Activated effector memory CD4-positive, alpha-beta T cell treated with Interleukin-2 at 50 U/mL for 16 hours (primary cell): ENCODE results near the gene MYO1A.
A peak's percentile ranks its signal among the peaks of the same experiment; 100 is the strongest.
"Not testable (repeated sequence)": the region's sequence is repeated elsewhere in the genome, so short reads cannot be mapped to it uniquely, and the experiment has no call there.

Experiments used
- DNase-seq: peaks from one replicate; pipeline ENCODE4 v3.0.0-alpha.2; 2020

MYO1A gene

GRCh38 chr12:56991319-56992246 is 58.3 kb downstream of the MYO1A start:
- DNase-seq: no peak

DNA sequence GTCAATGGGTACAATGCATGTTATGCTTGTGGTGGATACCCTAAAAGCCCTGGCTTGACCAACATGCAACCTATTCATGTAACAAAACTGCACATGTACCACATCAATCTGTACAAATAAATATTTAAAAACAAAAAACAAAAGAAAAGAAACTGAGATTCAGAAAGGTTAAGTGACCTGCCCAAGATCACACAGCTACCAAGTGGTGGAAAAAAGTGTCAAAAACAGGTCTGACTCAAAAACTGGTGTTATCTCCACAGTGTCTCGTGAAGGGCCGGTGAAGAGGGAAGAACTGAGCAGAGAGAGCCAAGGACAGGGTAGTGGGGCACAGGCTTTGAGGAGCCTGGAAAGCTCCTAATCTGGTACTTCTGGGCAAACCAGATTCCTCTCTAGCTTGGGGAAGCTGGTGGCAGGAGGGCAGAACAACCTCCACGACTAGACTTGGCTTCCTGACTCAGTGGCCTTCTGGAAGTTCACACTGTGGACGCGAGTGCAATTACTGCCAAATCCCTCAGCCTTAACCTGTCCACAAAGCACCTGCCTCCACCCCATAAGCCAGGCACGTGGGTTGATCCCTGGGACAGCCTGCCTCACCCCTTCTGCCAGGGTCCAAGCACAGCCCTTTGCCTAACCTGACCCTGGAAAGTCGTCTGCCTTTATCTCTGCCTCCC is 59.1 kb downstream of the MYO1A start:
- no peak for DNase-seq

DNA sequence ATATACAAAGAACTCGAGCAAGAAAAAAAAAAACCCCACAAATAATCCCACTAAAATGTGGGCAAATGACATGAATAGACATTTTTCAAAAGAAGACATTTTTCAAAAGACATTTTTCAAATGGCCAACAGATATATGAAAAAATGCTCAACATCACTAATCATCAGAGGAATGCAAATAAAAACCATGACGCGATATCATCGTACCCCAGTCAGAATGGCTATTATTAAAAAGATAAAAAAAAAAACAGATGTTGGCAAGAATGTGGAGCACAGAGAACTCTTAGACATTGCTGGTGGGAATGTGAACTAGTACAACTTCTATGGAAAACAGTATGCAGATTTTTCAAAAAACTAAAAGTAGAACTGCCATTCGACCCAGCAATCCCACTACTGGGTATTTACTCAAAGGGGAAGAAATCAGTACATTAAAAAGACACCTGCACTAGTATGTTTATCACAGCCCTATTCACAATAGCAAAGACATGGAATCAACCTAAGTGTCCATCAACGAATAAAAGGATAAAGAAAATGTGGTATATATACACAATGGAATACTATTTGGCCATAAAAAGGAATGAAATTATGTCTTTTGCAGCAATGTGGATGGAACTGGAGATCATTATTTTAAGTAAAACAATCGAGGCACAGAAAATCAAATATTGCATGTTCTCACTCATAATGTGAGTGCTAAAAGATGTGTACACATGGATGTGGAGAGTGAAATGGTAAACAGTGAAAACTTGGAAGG is 59.9 kb downstream of the MYO1A start:
- DNase-seq: no peak

GRCh38 chr12:56988207-56988739 is 61.7 kb downstream of the MYO1A start:
- no peak for DNase-seq

DNA sequence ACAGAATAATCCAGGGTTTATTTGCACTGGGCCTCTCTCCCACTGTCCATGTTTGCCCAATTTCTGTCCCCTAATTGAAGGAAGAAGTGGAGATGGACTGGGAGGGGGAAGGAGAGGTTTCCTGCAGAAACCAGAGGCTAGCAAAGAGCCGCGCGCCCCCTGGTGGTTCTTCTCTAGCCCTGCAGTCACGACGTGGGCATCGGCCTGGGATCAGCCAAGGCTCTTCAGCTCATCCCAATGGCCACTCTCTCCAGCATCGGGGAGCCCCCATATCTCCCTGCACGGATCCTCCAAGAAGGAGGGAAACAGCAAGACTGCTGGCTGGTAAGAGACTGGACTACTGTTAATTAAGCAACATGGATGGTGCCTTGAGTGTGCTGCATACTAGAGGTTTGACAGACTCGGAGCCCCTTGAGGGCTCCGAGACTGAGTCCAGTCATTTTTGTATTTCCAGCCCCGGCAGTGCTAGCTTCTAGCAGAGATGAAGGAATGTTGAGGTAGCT is 62.3 kb downstream of the MYO1A start:
- DNase-seq: peak; percentile 57

- DNase-seq: no peak
These were observed 62.9 kb downstream of the MYO1A start for GRCh38 chr12:56987011-56987410.

- not testable (repeated sequence) for DNase-seq
These were observed 64.2 kb downstream of the MYO1A start for GRCh38 chr12:56985714-56986113.

- no peak for DNase-seq
These were observed 66.5 kb downstream of the MYO1A start for GRCh38 chr12:56983386-56983785.

- DNase-seq: not testable (repeated sequence)
These were observed 67.2 kb downstream of the MYO1A start for GRCh38 chr12:56982578-56983236.

DNA sequence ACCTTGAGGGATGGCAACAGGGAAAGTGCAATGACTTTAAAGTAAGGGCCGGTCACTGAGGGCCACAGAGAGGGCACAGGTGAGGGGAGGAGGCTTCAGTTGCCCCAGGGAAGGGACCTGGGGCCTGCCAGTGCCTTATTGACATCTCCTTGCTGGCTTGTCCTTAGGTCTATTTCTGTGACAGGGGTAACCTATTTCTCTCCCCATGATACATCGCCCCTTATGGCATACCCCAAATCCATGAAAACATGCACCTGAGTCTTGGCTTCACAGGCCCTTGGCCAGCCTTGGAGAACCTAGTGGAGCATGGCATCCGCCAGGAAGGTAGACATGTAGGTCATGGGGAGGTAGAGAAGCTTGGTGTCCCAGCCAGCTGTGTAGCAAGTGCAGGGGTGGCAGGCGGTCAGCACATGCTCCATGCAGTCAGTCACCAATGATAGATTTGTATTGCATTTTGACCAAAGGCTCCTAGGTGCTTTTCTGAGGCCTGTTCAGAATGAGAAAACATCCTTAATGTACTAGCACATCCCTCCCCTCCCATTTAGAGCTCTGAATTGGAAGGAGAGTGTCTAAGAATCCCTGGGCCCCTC is 68.9 kb downstream of the MYO1A start:
- DNase-seq: no peak

GRCh38 chr12:56980268-56980667 is 69.7 kb downstream of the MYO1A start:
- DNase-seq: no peak

DNA sequence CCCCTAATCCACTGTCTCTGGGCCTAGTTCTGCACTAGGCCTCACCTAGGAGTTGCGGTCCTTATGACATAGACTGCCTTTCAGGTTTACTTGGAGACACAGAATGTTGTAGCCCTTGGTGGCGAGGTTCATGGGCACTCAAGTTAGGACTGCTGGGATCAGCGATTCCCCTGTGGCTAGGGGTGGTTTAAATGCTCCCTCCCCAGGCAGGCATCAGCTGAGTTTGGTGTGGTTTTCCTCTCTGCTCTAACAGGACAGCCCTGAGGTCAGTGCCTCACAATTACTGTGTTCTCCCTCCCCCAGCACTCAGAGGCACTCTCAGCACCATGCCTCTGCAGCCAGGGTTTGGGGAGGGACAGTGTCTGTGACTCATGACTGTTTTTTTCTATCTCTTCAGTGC is 70.3 kb downstream of the MYO1A start:
- no peak for DNase-seq
